ENCODE measurements around the gene ZNF716.

- TF ChIP-seq GABPA (IDR thresholded peaks at IDR 0.05; ENCODE audit: low read depth) = no peak
- TF ChIP-seq MXI1 (IDR thresholded peaks at IDR 0.05; ENCODE audit: low read depth, low read length) = no peak
- TF ChIP-seq NRF1 (IDR thresholded peaks at IDR 0.05; ENCODE audit: low read depth, low read length) = no peak
- TF ChIP-seq SIN3A (IDR thresholded peaks at IDR 0.05; ENCODE audit: borderline replicate concordance, low read depth, low read length) = no peak
- no peak for TF ChIP-seq RCOR1 (IDR thresholded peaks at IDR 0.05; ENCODE audit: low read length)
- no peak for TF ChIP-seq POLR2AphosphoS5 (IDR thresholded peaks at IDR 0.05; ENCODE audit: low read depth, low read length)
- TF ChIP-seq CTCF (IDR thresholded peaks at IDR 0.05) = no peak
- no peak for TF ChIP-seq EP300 (IDR thresholded peaks at IDR 0.05; ENCODE audit: borderline replicate concordance in 1 of 2, low read depth in 1 of 2, low read length in 1 of 2)
- TF ChIP-seq EZH2phosphoT487 (IDR thresholded peaks at IDR 0.05; ENCODE audit: borderline replicate concordance, low read depth) = no peak
- no peak for TF ChIP-seq SMC3 (IDR thresholded peaks at IDR 0.05; ENCODE audit: low read depth, low read length)
- TF ChIP-seq REST (IDR thresholded peaks at IDR 0.05; ENCODE audit: low read depth, low read length) = no peak
- TF ChIP-seq TCF12 (IDR thresholded peaks at IDR 0.05) = no peak
- TF ChIP-seq IRF3 (IDR thresholded peaks at IDR 0.05; ENCODE audit: low read depth, low read length) = no peak
- TF ChIP-seq ZBTB33 (IDR thresholded peaks at IDR 0.05; ENCODE audit: borderline replicate concordance, low read depth) = no peak
These were observed 49.3 kb upstream of the ZNF716 start for GRCh38 chr7:57400531-57401155.

All from SK-N-SH (cell line).